ENCODE measurements around the gene C1orf94. TPM values are rescaled to one million over a fixed set of nuclear protein-coding genes. Genes with fewer than 3 reads are reported as not detected.

C1orf94 gene
- total and polyA plus RNA-seq, 4 donors, result not detected

DNA sequence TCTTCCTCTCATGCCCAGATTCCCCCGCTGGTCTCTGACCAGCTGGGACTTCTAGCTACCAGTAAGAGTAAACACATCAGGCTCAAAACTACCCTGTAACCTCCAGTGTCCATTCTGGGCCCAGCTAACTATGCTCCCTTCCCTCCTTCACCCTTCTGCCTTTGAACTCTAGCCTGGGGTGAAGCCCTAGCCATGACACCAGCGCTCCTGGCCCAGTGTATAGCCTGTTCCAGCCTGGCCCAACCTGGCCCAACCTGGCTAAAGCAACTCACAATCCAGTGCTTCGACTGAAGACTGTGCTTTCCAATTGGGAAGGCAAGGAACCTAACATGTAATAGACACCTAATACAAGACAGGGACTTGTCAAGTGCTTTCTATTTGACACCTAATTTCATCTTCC, 39.3 kb upstream of the C1orf94 start:
- Histone ChIP-seq H3K4me1 (ENCODE audit: control insufficient read depth in 1 of 2, insufficient read depth in 2 of 2, low read length in 2 of 2) (peaks cover 0 to 1% of the 10 kb centered on the region in 2 donors), H3K9me3 (ENCODE audit: control insufficient read depth, low read length) (no peaks in the 10 kb centered on the region), H3K27ac (ENCODE audit: low read depth in 1 of 2, low read length in 2 of 2) (no peak overlapping the region), H3K4me3 (ENCODE audit: low read length in 2 of 2) (no peak overlapping the region), H3K27me3 (ENCODE audit: control insufficient read depth in 1 of 2, insufficient read depth in 2 of 2, low read length in 1 of 2) (no peaks in the 10 kb centered on the region), H3K36me3 (ENCODE audit: control insufficient read depth in 1 of 2, insufficient read depth in 2 of 2, low read length in 1 of 2) (no peaks in the 10 kb centered on the region)
- intact Hi-C loops (cut with DNase I), result no loop called here
- ATAC-seq (ENCODE audit: low FRiP score), result no peak
- 70 to 76% methylated on average over 3 of the region's 3 CpGs for WGBS, 2 donors
- DNase-seq, result no peak

DNA sequence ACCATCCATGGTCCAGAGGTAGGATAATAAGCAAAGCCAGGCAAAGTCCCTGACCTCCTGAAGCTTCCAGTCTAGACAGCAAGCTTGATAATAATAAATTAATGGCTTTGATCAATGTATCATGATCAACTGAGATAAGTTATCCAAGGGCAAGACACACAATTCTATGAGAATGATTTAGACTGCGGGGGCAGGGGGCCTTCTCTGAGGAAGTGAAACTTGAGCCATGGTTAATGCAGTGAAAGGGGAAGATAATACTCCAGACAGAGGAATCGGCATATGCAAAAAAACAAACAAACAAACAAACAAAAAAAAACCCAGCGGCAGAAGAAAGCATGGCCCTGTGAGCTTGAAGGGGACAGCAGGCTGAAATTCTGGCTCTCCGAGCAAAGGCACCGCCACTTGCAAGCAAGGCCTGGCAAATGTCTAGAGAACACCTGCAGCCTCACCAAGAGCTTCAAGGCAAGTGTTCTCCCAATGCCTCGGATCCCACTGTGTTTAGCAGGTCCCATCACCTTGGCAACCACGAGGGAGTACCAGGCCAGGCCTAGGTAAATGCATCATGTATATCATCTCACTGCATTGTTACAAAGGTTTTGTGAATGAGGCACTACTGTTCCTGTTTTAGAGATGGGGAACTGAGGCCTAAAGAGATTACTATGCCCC, 36.6 kb upstream of the C1orf94 start:
- no peak overlapping the region for H3K27ac ChIP-seq (ENCODE audit: low read depth in 1 of 2, low read length in 2 of 2)
- WGBS, 2 donors, result 59 to 62% methylated on average over 6 to 7 of the region's 7 CpGs
- DNase-seq, result no peak

DNA sequence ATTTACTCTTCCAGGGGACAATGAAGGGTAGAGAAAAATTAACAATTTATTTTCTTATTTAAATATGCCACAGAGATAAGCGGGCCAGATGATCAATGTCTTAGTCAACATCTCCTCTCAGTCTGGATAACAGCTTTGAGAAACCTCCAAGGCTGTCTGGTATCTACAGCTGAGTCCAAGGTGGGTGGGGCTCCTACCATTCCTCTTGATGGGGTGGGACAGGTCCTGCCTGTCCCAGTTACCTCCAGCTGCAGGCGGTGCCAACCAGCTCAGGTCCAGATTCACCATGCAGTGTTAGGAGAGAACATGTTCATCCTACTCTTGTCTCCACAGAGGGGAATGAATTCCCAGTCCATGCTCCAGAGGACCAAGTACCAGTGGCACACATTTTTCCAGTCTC, 32.7 kb upstream of the C1orf94 start:
- no peak overlapping the region for H3K27ac ChIP-seq (ENCODE audit: low read depth in 1 of 2, low read length in 2 of 2)
- DNase-seq, result no peak
- no peaks in the 10 kb centered on the region for H3K27me3 ChIP-seq (ENCODE audit: control insufficient read depth in 1 of 2, insufficient read depth in 2 of 2, low read length in 1 of 2)
- ATAC-seq (ENCODE audit: low FRiP score), result no peak
- no peaks in the 10 kb centered on the region for H3K36me3 ChIP-seq (ENCODE audit: control insufficient read depth in 1 of 2, insufficient read depth in 2 of 2, low read length in 1 of 2)
- peaks cover 0 to 1% of the 10 kb centered on the region in 2 donors for H3K4me1 ChIP-seq (ENCODE audit: control insufficient read depth in 1 of 2, insufficient read depth in 2 of 2, low read length in 2 of 2)
- no peak overlapping the region for H3K4me3 ChIP-seq (ENCODE audit: low read length in 2 of 2)
- intact Hi-C loops (cut with DNase I), result no loop called here
- no peaks in the 10 kb centered on the region for H3K9me3 ChIP-seq (ENCODE audit: control insufficient read depth, low read length)
- 85 to 89% methylated on average over 2 of the region's 2 CpGs for WGBS, 2 donors

More for the DNA sequence above, 36.6 kb upstream of the C1orf94 start:
- Histone ChIP-seq H3K27me3 (ENCODE audit: control insufficient read depth in 1 of 2, insufficient read depth in 2 of 2, low read length in 1 of 2) (no peaks in the 10 kb centered on the region), H3K9me3 (ENCODE audit: control insufficient read depth, low read length) (no peaks in the 10 kb centered on the region), H3K36me3 (ENCODE audit: control insufficient read depth in 1 of 2, insufficient read depth in 2 of 2, low read length in 1 of 2) (no peaks in the 10 kb centered on the region), H3K4me1 (ENCODE audit: control insufficient read depth in 1 of 2, insufficient read depth in 2 of 2, low read length in 2 of 2) (peaks cover 0 to 1% of the 10 kb centered on the region in 2 donors), H3K4me3 (ENCODE audit: low read length in 2 of 2) (no peak overlapping the region)
- ATAC-seq (ENCODE audit: low FRiP score), result no peak
- intact Hi-C loops (cut with DNase I), result no loop called here

GRCh38 chr1:34144766-34145165, 31.9 kb upstream of the C1orf94 start:
- no peak overlapping the region for H3K27ac ChIP-seq (ENCODE audit: low read depth in 1 of 2, low read length in 2 of 2)
- WGBS, 2 donors, result 76 to 78% methylated on average over 6 of the region's 6 CpGs
- ATAC-seq (ENCODE audit: low FRiP score) (no peak), DNase-seq (no peak)
- intact Hi-C loops (cut with DNase I), result no loop called here
- no peaks in the 10 kb centered on the region for H3K9me3 ChIP-seq (ENCODE audit: control insufficient read depth, low read length)
- H3K27me3 ChIP-seq (ENCODE audit: control insufficient read depth in 1 of 2, insufficient read depth in 2 of 2, low read length in 1 of 2), result no peaks in the 10 kb centered on the region
- no peaks in the 10 kb centered on the region for H3K4me1 ChIP-seq (ENCODE audit: control insufficient read depth in 1 of 2, insufficient read depth in 2 of 2, low read length in 2 of 2)
- no peak overlapping the region for H3K4me3 ChIP-seq (ENCODE audit: low read length in 2 of 2)
- no peaks in the 10 kb centered on the region for H3K36me3 ChIP-seq (ENCODE audit: control insufficient read depth in 1 of 2, insufficient read depth in 2 of 2, low read length in 1 of 2)

DNA sequence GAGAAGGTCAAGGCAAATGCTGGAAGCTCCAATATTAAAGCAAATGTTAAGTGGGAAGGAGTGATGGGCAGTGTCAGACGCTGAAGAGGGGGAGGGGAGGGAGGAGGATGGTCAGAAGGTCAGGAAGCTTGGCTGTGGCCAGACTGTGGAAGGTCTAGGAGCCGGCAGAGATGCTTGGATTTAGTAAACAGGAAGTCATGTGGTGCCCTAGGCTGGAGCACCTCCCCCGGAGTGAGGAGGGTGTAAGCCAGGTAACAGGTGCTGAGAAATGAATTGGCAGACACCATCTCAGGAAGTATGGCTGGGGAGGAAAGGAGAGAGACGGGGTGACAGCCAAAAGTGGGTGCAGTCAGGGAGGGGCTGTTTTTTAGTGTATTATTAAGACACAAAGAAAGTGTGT, 29.4 kb upstream of the C1orf94 start:
- 19 to 25% methylated on average over 4 of the region's 4 CpGs for WGBS, 2 donors
- DNase-seq, result no peak
- Histone ChIP-seq H3K27me3 (ENCODE audit: control insufficient read depth in 1 of 2, insufficient read depth in 2 of 2, low read length in 1 of 2) (no peaks in the 10 kb centered on the region), H3K4me3 (ENCODE audit: low read length in 2 of 2) (no peak overlapping the region), H3K27ac (ENCODE audit: low read depth in 1 of 2, low read length in 2 of 2) (no peak overlapping the region), H3K9me3 (ENCODE audit: control insufficient read depth, low read length) (no peaks in the 10 kb centered on the region), H3K36me3 (ENCODE audit: control insufficient read depth in 1 of 2, insufficient read depth in 2 of 2, low read length in 1 of 2) (no peaks in the 10 kb centered on the region), H3K4me1 (ENCODE audit: control insufficient read depth in 1 of 2, insufficient read depth in 2 of 2, low read length in 2 of 2) (no peaks in the 10 kb centered on the region)
- no peak for ATAC-seq (ENCODE audit: low FRiP score)
- intact Hi-C loops (cut with DNase I), result no loop called here

DNA sequence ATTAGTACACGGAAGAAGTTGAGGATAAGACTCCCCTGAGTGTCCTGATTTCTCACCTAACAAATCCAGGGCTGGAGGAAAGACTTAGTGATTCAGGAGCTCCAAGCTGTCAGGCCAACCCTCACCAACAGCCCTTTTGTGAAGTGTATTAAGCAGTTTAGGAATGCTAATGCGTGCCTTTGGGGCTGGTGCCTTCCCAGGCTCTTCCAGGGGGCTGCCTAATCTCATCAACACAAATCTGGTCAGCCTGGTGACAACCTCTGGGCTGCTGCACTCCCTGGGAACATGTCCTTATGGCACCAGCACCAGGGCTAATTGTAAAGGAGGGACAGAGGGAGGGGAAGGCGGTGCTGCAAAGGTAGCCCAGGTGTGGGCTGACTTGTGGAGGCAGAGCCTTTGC, 27.2 kb upstream of the C1orf94 start:
- H3K36me3 ChIP-seq (ENCODE audit: control insufficient read depth in 1 of 2, insufficient read depth in 2 of 2, low read length in 1 of 2), result no peaks in the 10 kb centered on the region
- ATAC-seq (ENCODE audit: low FRiP score) (no peak), DNase-seq (no peak)
- H3K27me3 ChIP-seq (ENCODE audit: control insufficient read depth in 1 of 2, insufficient read depth in 2 of 2, low read length in 1 of 2), result no peaks in the 10 kb centered on the region
- 37 to 40% methylated on average over 3 of the region's 3 CpGs for WGBS, 2 donors
- no peaks in the 10 kb centered on the region for H3K4me1 ChIP-seq (ENCODE audit: control insufficient read depth in 1 of 2, insufficient read depth in 2 of 2, low read length in 2 of 2)
- H3K4me3 ChIP-seq (ENCODE audit: low read length in 2 of 2), result no peak overlapping the region
- H3K9me3 ChIP-seq (ENCODE audit: control insufficient read depth, low read length), result no peaks in the 10 kb centered on the region
- no peak overlapping the region for H3K27ac ChIP-seq (ENCODE audit: low read depth in 1 of 2, low read length in 2 of 2)
- intact Hi-C loops (cut with DNase I), result no loop called here

DNA sequence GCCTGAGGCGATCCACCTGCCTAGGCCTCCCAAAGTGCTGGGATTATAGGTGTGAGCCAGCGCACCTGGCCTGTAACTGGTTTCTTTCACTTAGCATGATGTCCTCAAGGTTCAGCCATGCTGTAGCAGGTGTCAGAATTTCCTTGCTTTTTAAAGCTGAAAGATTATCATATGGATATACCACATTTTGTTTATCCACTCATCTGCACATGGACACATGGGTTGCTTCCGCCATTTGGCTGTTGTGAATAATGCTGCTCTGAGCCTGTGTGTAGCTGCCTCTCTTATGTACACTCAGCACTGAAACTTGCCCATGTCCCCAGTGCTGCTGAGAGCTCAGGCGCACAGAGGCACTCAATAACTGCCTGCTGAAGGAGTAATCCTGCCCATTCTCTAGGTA, 23.5 kb upstream of the C1orf94 start:
- H3K9me3 ChIP-seq (ENCODE audit: control insufficient read depth, low read length), result no peaks in the 10 kb centered on the region
- ATAC-seq (ENCODE audit: low FRiP score) (no peak), DNase-seq (no peak)
- H3K4me1 ChIP-seq (ENCODE audit: control insufficient read depth in 1 of 2, insufficient read depth in 2 of 2, low read length in 2 of 2), result no peaks in the 10 kb centered on the region
- no peak overlapping the region for H3K27ac ChIP-seq (ENCODE audit: low read depth in 1 of 2, low read length in 2 of 2)
- WGBS, 2 donors, result 82 to 96% methylated on average over 4 of the region's 4 CpGs
- no peak overlapping the region for H3K4me3 ChIP-seq (ENCODE audit: low read length in 2 of 2)
- no peaks in the 10 kb centered on the region for H3K36me3 ChIP-seq (ENCODE audit: control insufficient read depth in 1 of 2, insufficient read depth in 2 of 2, low read length in 1 of 2)
- intact Hi-C loops (cut with DNase I), result no loop called here
- no peaks in the 10 kb centered on the region for H3K27me3 ChIP-seq (ENCODE audit: control insufficient read depth in 1 of 2, insufficient read depth in 2 of 2, low read length in 1 of 2)

GRCh38 chr1:34155860-34156259, 20.8 kb upstream of the C1orf94 start:
- H3K27me3 ChIP-seq (ENCODE audit: control insufficient read depth in 1 of 2, insufficient read depth in 2 of 2, low read length in 1 of 2), result no peaks in the 10 kb centered on the region
- DNase-seq (no peak), ATAC-seq (ENCODE audit: low FRiP score) (no peak)
- H3K4me3 ChIP-seq (ENCODE audit: low read length in 2 of 2), result no peak overlapping the region
- no peaks in the 10 kb centered on the region for H3K9me3 ChIP-seq (ENCODE audit: control insufficient read depth, low read length)
- H3K27ac ChIP-seq (ENCODE audit: low read depth in 1 of 2, low read length in 2 of 2), result no peak overlapping the region
- H3K36me3 ChIP-seq (ENCODE audit: control insufficient read depth in 1 of 2, insufficient read depth in 2 of 2, low read length in 1 of 2), result no peaks in the 10 kb centered on the region
- WGBS, 2 donors, result 40 to 44% methylated on average over 2 of the region's 2 CpGs
- H3K4me1 ChIP-seq (ENCODE audit: control insufficient read depth in 1 of 2, insufficient read depth in 2 of 2, low read length in 2 of 2), result no peaks in the 10 kb centered on the region
- intact Hi-C loops (cut with DNase I), result no loop called here

- no peak for ATAC-seq (ENCODE audit: low FRiP score)
- H3K36me3 ChIP-seq (ENCODE audit: control insufficient read depth in 1 of 2, insufficient read depth in 2 of 2, low read length in 1 of 2), result no peaks in the 10 kb centered on the region
- H3K27ac ChIP-seq (ENCODE audit: low read depth in 1 of 2, low read length in 2 of 2), result no peak overlapping the region
- intact Hi-C loops (cut with DNase I), result no loop called here
- 65 to 70% methylated on average over 3 of the region's 3 CpGs for WGBS, 2 donors
- H3K27me3 ChIP-seq (ENCODE audit: control insufficient read depth in 1 of 2, insufficient read depth in 2 of 2, low read length in 1 of 2), result no peaks in the 10 kb centered on the region
- no peak for DNase-seq
- no peaks in the 10 kb centered on the region for H3K9me3 ChIP-seq (ENCODE audit: control insufficient read depth, low read length)
- no peak overlapping the region for H3K4me3 ChIP-seq (ENCODE audit: low read length in 2 of 2)
- H3K4me1 ChIP-seq (ENCODE audit: control insufficient read depth in 1 of 2, insufficient read depth in 2 of 2, low read length in 2 of 2), result no peaks in the 10 kb centered on the region
Measured at GRCh38 chr1:34156739-34157138, 20.0 kb upstream of the C1orf94 start.
